ENCODE data around the gene CYFIP2. TPM values are rescaled to one million over a fixed set of nuclear protein-coding genes. Genes with fewer than 3 reads are reported as not detected.
"Not testable (repeated sequence)": the region's sequence is repeated elsewhere in the genome, so short reads cannot be mapped to it uniquely, and the experiment has no call there.

Gene CYFIP2
- total RNA-seq, 3 donors from 2014 or later, result 24.8 to 28.6 (median 25.8) TPM

DNA sequence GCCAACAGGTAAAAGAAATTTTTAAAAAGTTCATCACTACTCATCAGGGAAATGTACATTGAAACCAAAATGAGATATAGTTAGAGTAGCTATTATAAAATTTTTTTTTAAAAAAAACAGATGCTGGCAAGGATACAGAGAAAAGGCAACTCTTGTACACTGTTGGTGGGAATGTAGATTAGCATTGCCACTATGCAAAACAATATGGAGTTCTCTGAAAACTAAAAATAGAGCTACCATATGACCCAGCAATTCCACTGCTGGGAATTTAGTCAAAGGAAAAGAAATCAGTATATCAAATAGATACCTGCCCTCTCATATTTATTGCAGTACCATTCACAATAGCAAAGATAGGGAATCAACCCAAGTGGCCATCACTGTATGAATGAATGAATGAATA lies 149.9 kb downstream of the CYFIP2 start:
- Histone ChIP-seq H3K9me3 (no peaks in the 10 kb centered on the region), H3K36me3 (ENCODE audit: low read depth) (no peaks in the 10 kb centered on the region), H3K4me3 (no peak overlapping the region), H3K4me1 (ENCODE audit: low read depth) (no peaks in the 10 kb centered on the region)
- no peak for DNase-seq
- TF ChIP-seq, protein P1, sequence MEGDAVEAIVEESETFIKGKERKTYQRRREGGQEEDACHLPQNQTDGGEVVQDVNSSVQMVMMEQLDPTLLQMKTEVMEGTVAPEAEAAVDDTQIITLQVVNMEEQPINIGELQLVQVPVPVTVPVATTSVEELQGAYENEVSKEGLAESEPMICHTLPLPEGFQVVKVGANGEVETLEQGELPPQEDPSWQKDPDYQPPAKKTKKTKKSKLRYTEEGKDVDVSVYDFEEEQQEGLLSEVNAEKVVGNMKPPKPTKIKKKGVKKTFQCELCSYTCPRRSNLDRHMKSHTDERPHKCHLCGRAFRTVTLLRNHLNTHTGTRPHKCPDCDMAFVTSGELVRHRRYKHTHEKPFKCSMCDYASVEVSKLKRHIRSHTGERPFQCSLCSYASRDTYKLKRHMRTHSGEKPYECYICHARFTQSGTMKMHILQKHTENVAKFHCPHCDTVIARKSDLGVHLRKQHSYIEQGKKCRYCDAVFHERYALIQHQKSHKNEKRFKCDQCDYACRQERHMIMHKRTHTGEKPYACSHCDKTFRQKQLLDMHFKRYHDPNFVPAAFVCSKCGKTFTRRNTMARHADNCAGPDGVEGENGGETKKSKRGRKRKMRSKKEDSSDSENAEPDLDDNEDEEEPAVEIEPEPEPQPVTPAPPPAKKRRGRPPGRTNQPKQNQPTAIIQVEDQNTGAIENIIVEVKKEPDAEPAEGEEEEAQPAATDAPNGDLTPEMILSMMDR (IDR thresholded peaks at IDR 0.05), result no peak
- intact Hi-C loops (cut with DNase I, micrococcal nuclease), result no loop called here
- ATAC-seq, result no peak

- intact Hi-C loops (cut with DNase I, micrococcal nuclease); H3K9me3 ChIP-seq; ATAC-seq; DNase-seq; H3K36me3 ChIP-seq (ENCODE audit: low read depth); H3K4me3 ChIP-seq; H3K4me1 ChIP-seq (ENCODE audit: low read depth): not testable (repeated sequence)
Measured at GRCh38 chr5:157419521-157419920, 153.6 kb downstream of the CYFIP2 start.

DNA sequence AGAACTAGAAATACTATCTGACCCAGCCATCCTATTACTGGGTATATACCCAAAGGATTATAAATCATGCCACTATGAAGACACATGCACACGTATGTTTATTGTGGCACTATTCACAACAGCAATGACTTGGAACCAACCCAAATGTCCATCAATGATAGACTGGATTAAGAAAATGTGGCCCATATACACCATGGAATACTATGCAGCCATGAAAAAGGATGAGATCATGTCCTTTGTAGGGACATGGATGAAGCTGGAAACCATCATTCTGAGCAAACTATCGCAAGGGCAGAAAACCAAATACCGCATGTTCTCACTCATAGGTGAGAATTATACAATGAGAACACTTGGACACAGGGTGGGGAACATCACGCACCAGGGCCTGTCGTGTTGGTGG lies 164.0 kb downstream of the CYFIP2 start:
- intact Hi-C loops (cut with DNase I, micrococcal nuclease), result loop anchor here in 1 of 2 donors (5.0 to 10.0 kb wide), 2 partner anchors 42 to 285 kb away; no protein-coding TSS in a partner anchor
- DNase-seq; ATAC-seq; H3K4me1 ChIP-seq (ENCODE audit: low read depth); H3K9me3 ChIP-seq; H3K4me3 ChIP-seq; H3K36me3 ChIP-seq (ENCODE audit: low read depth): not testable (repeated sequence)

DNA sequence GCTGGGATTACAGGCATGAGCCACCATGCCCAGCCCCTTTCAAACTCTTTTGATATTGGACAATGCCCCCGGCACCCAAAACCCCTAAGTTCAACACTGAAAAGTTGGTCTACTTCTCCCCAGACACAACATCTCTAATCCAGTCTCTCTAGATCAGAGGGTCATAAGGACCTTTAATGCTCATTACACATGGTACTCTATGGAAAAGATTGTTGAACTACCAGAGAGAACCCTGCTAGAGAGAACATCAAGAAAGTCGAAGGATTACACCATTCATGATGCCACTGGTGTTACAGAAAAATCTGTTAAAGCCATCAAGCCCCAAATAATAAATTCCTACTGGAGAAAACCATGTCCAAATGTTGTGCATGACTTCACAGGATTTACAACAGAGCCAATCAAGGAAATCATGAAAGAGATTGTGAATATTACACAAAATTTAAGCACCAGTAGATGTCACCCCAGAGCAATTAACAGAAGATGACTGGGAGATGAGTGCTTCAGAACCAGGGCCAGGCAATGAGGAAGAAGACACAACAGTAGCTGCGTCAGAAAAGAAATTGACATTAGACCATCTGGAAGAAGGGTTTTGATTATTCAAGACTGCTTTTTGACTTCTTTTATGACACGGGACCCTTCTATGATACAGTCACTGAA lies 165.7 kb downstream of the CYFIP2 start:
- DNase-seq, result peak in 1 of 3 donors; percentile 69
- Histone ChIP-seq H3K4me1 (ENCODE audit: low read depth) (no peaks in the 10 kb centered on the region), H3K36me3 (ENCODE audit: low read depth) (no peaks in the 10 kb centered on the region), H3K4me3 (no peak overlapping the region), H3K9me3 (peaks cover 3% of the 10 kb centered on the region)
- intact Hi-C loops (cut with DNase I, micrococcal nuclease), result loop anchor here in 1 of 2 donors (5.0 to 10.0 kb wide), 2 partner anchors 41 to 283 kb away; no protein-coding TSS in a partner anchor
- peak; percentile 88 for ATAC-seq
- TF ChIP-seq, protein P1 (IDR thresholded peaks at IDR 0.05), result no peak

DNA sequence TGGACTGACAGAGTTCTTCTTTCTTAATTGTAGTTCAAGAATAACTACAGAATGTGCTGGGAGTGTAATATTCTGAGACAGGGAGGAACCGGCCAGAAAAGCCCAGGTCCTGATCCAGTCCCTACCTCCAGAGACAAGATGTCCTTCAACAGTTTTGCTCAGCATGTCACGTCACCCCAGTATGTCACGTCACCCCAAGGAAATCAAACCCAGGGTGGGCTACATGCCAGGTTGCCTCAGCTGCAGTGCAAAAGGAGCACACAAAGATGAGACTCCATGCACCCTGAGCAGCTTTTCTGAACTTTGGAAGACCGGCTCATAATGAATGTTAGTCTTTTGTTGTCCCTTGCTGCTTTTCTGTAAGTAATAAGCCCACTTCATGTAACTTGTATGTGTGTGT lies 168.2 kb downstream of the CYFIP2 start:
- H3K4me3 ChIP-seq, result no peak overlapping the region
- no peaks in the 10 kb centered on the region for H3K36me3 ChIP-seq (ENCODE audit: low read depth)
- DNase-seq (no peak), ATAC-seq (no peak)
- TF ChIP-seq, protein P1 (IDR thresholded peaks at IDR 0.05), result no peak
- H3K4me1 ChIP-seq (ENCODE audit: low read depth), result no peaks in the 10 kb centered on the region
- H3K9me3 ChIP-seq, result peaks cover 3% of the 10 kb centered on the region
- intact Hi-C loops (cut with DNase I, micrococcal nuclease), result loop anchor here in 1 of 2 donors (5.0 to 10.0 kb wide), 2 partner anchors 38 to 281 kb away; no protein-coding TSS in a partner anchor

GRCh38 chr5:157443041-157443549 lies 177.2 kb downstream of the CYFIP2 start:
- TF ChIP-seq, protein P1 (IDR thresholded peaks at IDR 0.05), result no peak
- H3K36me3 ChIP-seq (ENCODE audit: low read depth), result no peaks in the 10 kb centered on the region
- H3K4me3 ChIP-seq, result no peak overlapping the region
- no peak for DNase-seq
- ATAC-seq, result no peak
- H3K4me1 ChIP-seq (ENCODE audit: low read depth), result no peaks in the 10 kb centered on the region
- no peaks in the 10 kb centered on the region for H3K9me3 ChIP-seq
- intact Hi-C loops (cut with DNase I, micrococcal nuclease), result no loop called here

Data from mucosa of descending colon (tissue), 3 donors.